ENCODE measurements around the gene TNFSF13B.

The TNFSF13B gene

GRCh38 chr13:108322206-108322824 lies 52.8 kb downstream of the TNFSF13B start:
- Histone ChIP-seq H3K23ac (ENCODE audit: low read length) (no peak overlapping the region), H2AK5ac (ENCODE audit: low read length) (no peak overlapping the region), H3K27me3 (ENCODE audit: insufficient read depth, low read length, poor library complexity) (no peaks in the 10 kb centered on the region), H3K79me1 (ENCODE audit: low read length) (no peaks in the 10 kb centered on the region), H3K9ac (ENCODE audit: low read length) (no peak overlapping the region), H3K18ac (ENCODE audit: low read length) (no peak overlapping the region), H3K56ac (ENCODE audit: low read length) (no peak overlapping the region), H3K79me2 (ENCODE audit: control insufficient read depth, insufficient read depth, low read length) (no peaks in the 10 kb centered on the region), H3K4me3 (ENCODE audit: low read length) (no peak overlapping the region), H2BK5ac (ENCODE audit: low read length) (no peak overlapping the region), H3K36me3 (ENCODE audit: control insufficient read depth, insufficient read depth, low read length) (no peaks in the 10 kb centered on the region), H3K4me2 (ENCODE audit: low read length) (no peak overlapping the region), H3K4me1 (ENCODE audit: control insufficient read depth, low read depth, low read length) (peaks cover 5% of the 10 kb centered on the region), H2BK15ac (replicated peaks; ENCODE audit: low read depth) (no peak overlapping the region), H2BK120ac (ENCODE audit: low read depth, low read length) (no peak overlapping the region), H3K27ac (ENCODE audit: low read depth, low read length) (no peak overlapping the region), H3K4ac (ENCODE audit: low read depth, low read length) (no peak overlapping the region), H4K8ac (ENCODE audit: low read depth, low read length) (no peak overlapping the region), H4K5ac (ENCODE audit: low read length) (no peak overlapping the region)
- no CpG with 5 or more reads among the region's 2 CpGs for WGBS (ENCODE audit: extremely low coverage, insufficient coverage, low lambda C conversion rate)
- DNase-seq = peak; percentile 23

- Histone ChIP-seq H3K4ac (ENCODE audit: low read depth, low read length) (no peak overlapping the region), H3K4me1 (ENCODE audit: control insufficient read depth, low read depth, low read length) (peaks cover 5% of the 10 kb centered on the region), H4K5ac (ENCODE audit: low read length) (no peak overlapping the region), H3K23ac (ENCODE audit: low read length) (no peak overlapping the region), H3K79me1 (ENCODE audit: low read length) (no peaks in the 10 kb centered on the region), H3K79me2 (ENCODE audit: control insufficient read depth, insufficient read depth, low read length) (no peaks in the 10 kb centered on the region), H2BK15ac (replicated peaks; ENCODE audit: low read depth) (no peak overlapping the region), H3K27me3 (ENCODE audit: insufficient read depth, low read length, poor library complexity) (no peaks in the 10 kb centered on the region), H3K36me3 (ENCODE audit: control insufficient read depth, insufficient read depth, low read length) (no peaks in the 10 kb centered on the region), H2AK5ac (ENCODE audit: low read length) (no peak overlapping the region), H3K18ac (ENCODE audit: low read length) (no peak overlapping the region), H3K27ac (ENCODE audit: low read depth, low read length) (no peak overlapping the region), H2BK120ac (ENCODE audit: low read depth, low read length) (no peak overlapping the region), H3K56ac (ENCODE audit: low read length) (no peak overlapping the region), H3K9ac (ENCODE audit: low read length) (no peak overlapping the region), H3K4me3 (ENCODE audit: low read length) (no peak overlapping the region), H3K4me2 (ENCODE audit: low read length) (no peak overlapping the region), H4K8ac (ENCODE audit: low read depth, low read length) (no peak overlapping the region), H2BK5ac (ENCODE audit: low read length) (no peak overlapping the region)
- no CpG with 5 or more reads among the region's 2 CpGs for WGBS (ENCODE audit: extremely low coverage, insufficient coverage, low lambda C conversion rate)
- no peak for DNase-seq
Observed at GRCh38 chr13:108323031-108323430, 53.5 kb downstream of the TNFSF13B start.

- Histone ChIP-seq H2BK120ac (ENCODE audit: low read depth, low read length) (no peak overlapping the region), H3K9ac (ENCODE audit: low read length) (no peak overlapping the region), H3K27me3 (ENCODE audit: insufficient read depth, low read length, poor library complexity) (no peaks in the 10 kb centered on the region), H3K56ac (ENCODE audit: low read length) (no peak overlapping the region), H3K27ac (ENCODE audit: low read depth, low read length) (no peak overlapping the region), H3K36me3 (ENCODE audit: control insufficient read depth, insufficient read depth, low read length) (no peaks in the 10 kb centered on the region), H3K4ac (ENCODE audit: low read depth, low read length) (no peak overlapping the region), H3K4me1 (ENCODE audit: control insufficient read depth, low read depth, low read length) (peaks cover 5% of the 10 kb centered on the region), H3K23ac (ENCODE audit: low read length) (no peak overlapping the region), H2BK5ac (ENCODE audit: low read length) (no peak overlapping the region), H2BK15ac (replicated peaks; ENCODE audit: low read depth) (no peak overlapping the region), H3K79me1 (ENCODE audit: low read length) (no peaks in the 10 kb centered on the region), H4K8ac (ENCODE audit: low read depth, low read length) (no peak overlapping the region), H3K79me2 (ENCODE audit: control insufficient read depth, insufficient read depth, low read length) (no peaks in the 10 kb centered on the region), H2AK5ac (ENCODE audit: low read length) (no peak overlapping the region), H4K5ac (ENCODE audit: low read length) (no peak overlapping the region), H3K4me2 (ENCODE audit: low read length) (no peak overlapping the region), H3K18ac (ENCODE audit: low read length) (no peak overlapping the region), H3K4me3 (ENCODE audit: low read length) (no peak overlapping the region)
- DNase-seq = no peak
Observed at GRCh38 chr13:108325863-108326262, 56.3 kb downstream of the TNFSF13B start.

- peak overlapping the region; percentile 28 for H3K18ac ChIP-seq (ENCODE audit: low read length)
- H3K23ac ChIP-seq (ENCODE audit: low read length) = no peak overlapping the region
- no peak overlapping the region for H3K27ac ChIP-seq (ENCODE audit: low read depth, low read length)
- no peak overlapping the region for H2AK5ac ChIP-seq (ENCODE audit: low read length)
- WGBS (ENCODE audit: extremely low coverage, insufficient coverage, low lambda C conversion rate) = no CpG with 5 or more reads among the region's 6 CpGs
- H2BK15ac ChIP-seq (replicated peaks; ENCODE audit: low read depth) = no peak overlapping the region
- no peak overlapping the region for H4K8ac ChIP-seq (ENCODE audit: low read depth, low read length)
- DNase-seq = peak; percentile 53
- no peak overlapping the region for H3K9ac ChIP-seq (ENCODE audit: low read length)
- no peak overlapping the region for H2BK120ac ChIP-seq (ENCODE audit: low read depth, low read length)
- no peaks in the 10 kb centered on the region for H3K36me3 ChIP-seq (ENCODE audit: control insufficient read depth, insufficient read depth, low read length)
- no peaks in the 10 kb centered on the region for H3K79me2 ChIP-seq (ENCODE audit: control insufficient read depth, insufficient read depth, low read length)
- no peak overlapping the region for H3K56ac ChIP-seq (ENCODE audit: low read length)
- H3K27me3 ChIP-seq (ENCODE audit: insufficient read depth, low read length, poor library complexity) = no peaks in the 10 kb centered on the region
- H4K5ac ChIP-seq (ENCODE audit: low read length) = no peak overlapping the region
- no peak overlapping the region for H3K4me3 ChIP-seq (ENCODE audit: low read length)
- H2BK5ac ChIP-seq (ENCODE audit: low read length) = no peak overlapping the region
- no peaks in the 10 kb centered on the region for H3K79me1 ChIP-seq (ENCODE audit: low read length)
- peaks cover 5% of the 10 kb centered on the region for H3K4me1 ChIP-seq (ENCODE audit: control insufficient read depth, low read depth, low read length)
- no peak overlapping the region for H3K4ac ChIP-seq (ENCODE audit: low read depth, low read length)
- H3K4me2 ChIP-seq (ENCODE audit: low read length) = no peak overlapping the region
Observed at GRCh38 chr13:108326309-108326708, 56.8 kb downstream of the TNFSF13B start.

GRCh38 chr13:108328848-108329247 lies 59.3 kb downstream of the TNFSF13B start:
- Histone ChIP-seq H2AK5ac (ENCODE audit: low read length) (no peak overlapping the region), H3K4me2 (ENCODE audit: low read length) (no peak overlapping the region), H4K8ac (ENCODE audit: low read depth, low read length) (no peak overlapping the region), H3K23ac (ENCODE audit: low read length) (no peak overlapping the region), H3K4me3 (ENCODE audit: low read length) (no peak overlapping the region), H3K4me1 (ENCODE audit: control insufficient read depth, low read depth, low read length) (peaks cover 5% of the 10 kb centered on the region), H3K4ac (ENCODE audit: low read depth, low read length) (no peak overlapping the region), H3K79me1 (ENCODE audit: low read length) (no peaks in the 10 kb centered on the region), H3K18ac (ENCODE audit: low read length) (no peak overlapping the region), H3K27me3 (ENCODE audit: insufficient read depth, low read length, poor library complexity) (no peaks in the 10 kb centered on the region), H3K79me2 (ENCODE audit: control insufficient read depth, insufficient read depth, low read length) (no peaks in the 10 kb centered on the region), H3K9ac (ENCODE audit: low read length) (no peak overlapping the region), H3K27ac (ENCODE audit: low read depth, low read length) (no peak overlapping the region), H2BK5ac (ENCODE audit: low read length) (no peak overlapping the region), H4K5ac (ENCODE audit: low read length) (no peak overlapping the region), H2BK120ac (ENCODE audit: low read depth, low read length) (no peak overlapping the region), H2BK15ac (replicated peaks; ENCODE audit: low read depth) (no peak overlapping the region), H3K56ac (ENCODE audit: low read length) (peak overlapping the region; percentile 25), H3K36me3 (ENCODE audit: control insufficient read depth, insufficient read depth, low read length) (no peaks in the 10 kb centered on the region)
- no peak for DNase-seq
- no CpG with 5 or more reads among the region's 1 CpG for WGBS (ENCODE audit: extremely low coverage, insufficient coverage, low lambda C conversion rate)

GRCh38 chr13:108332791-108333190 lies 63.3 kb downstream of the TNFSF13B start:
- H3K56ac ChIP-seq (ENCODE audit: low read length) = no peak overlapping the region
- H3K4ac ChIP-seq (ENCODE audit: low read depth, low read length) = no peak overlapping the region
- no peaks in the 10 kb centered on the region for H3K4me1 ChIP-seq (ENCODE audit: control insufficient read depth, low read depth, low read length)
- H2BK15ac ChIP-seq (replicated peaks; ENCODE audit: low read depth) = no peak overlapping the region
- H3K18ac ChIP-seq (ENCODE audit: low read length) = no peak overlapping the region
- no peaks in the 10 kb centered on the region for H3K79me1 ChIP-seq (ENCODE audit: low read length)
- no peak for DNase-seq
- H4K5ac ChIP-seq (ENCODE audit: low read length) = no peak overlapping the region
- no peak overlapping the region for H3K4me2 ChIP-seq (ENCODE audit: low read length)
- H3K9ac ChIP-seq (ENCODE audit: low read length) = no peak overlapping the region
- H4K8ac ChIP-seq (ENCODE audit: low read depth, low read length) = no peak overlapping the region
- H3K79me2 ChIP-seq (ENCODE audit: control insufficient read depth, insufficient read depth, low read length) = no peaks in the 10 kb centered on the region
- H3K27me3 ChIP-seq (ENCODE audit: insufficient read depth, low read length, poor library complexity) = no peaks in the 10 kb centered on the region
- no peak overlapping the region for H3K27ac ChIP-seq (ENCODE audit: low read depth, low read length)
- no CpG with 5 or more reads among the region's 5 CpGs for WGBS (ENCODE audit: extremely low coverage, insufficient coverage, low lambda C conversion rate)
- no peak overlapping the region for H2BK120ac ChIP-seq (ENCODE audit: low read depth, low read length)
- H3K23ac ChIP-seq (ENCODE audit: low read length) = no peak overlapping the region
- H2BK5ac ChIP-seq (ENCODE audit: low read length) = no peak overlapping the region
- no peaks in the 10 kb centered on the region for H3K36me3 ChIP-seq (ENCODE audit: control insufficient read depth, insufficient read depth, low read length)
- H3K4me3 ChIP-seq (ENCODE audit: low read length) = no peak overlapping the region
- no peak overlapping the region for H2AK5ac ChIP-seq (ENCODE audit: low read length)
